Testis (tissue), 3 donors: ENCODE results near the gene PCSK6. TPM values are rescaled to one million over a fixed set of nuclear protein-coding genes. Genes with fewer than 3 reads are reported as not detected.

Source experiments
- DNase-seq: peaks from one replicate; pipeline ENCODE4 v3.0.0-alpha.2; 2019
- H3K27ac ChIP-seq, 2 donors: fragments of 200-600 bp; sonication (generic); one replicate each; pipeline ENCODE4 v1.5.1; 2019
- H3K27me3 ChIP-seq: fragments of 200-600 bp; sonication (generic); one replicate; pipeline ENCODE4 v1.5.1; 2019
- H3K36me3 ChIP-seq: fragments of 200-600 bp; sonication (generic); one replicate; pipeline ENCODE4 v1.5.1; 2017; ENCODE audit warnings: low read depth; ENCODE audit errors: missing control alignments
- H3K4me1 ChIP-seq: fragments of 200-600 bp; sonication (generic); one replicate; pipeline ENCODE4 v1.5.1; 2019
- H3K4me3 ChIP-seq, 2 donors: fragments of 200-600 bp; sonication (generic); one replicate each; pipeline ENCODE4 v1.5.1; 2017 to 2019
- H3K9me3 ChIP-seq: fragments of 200-600 bp; sonication (generic); one replicate; pipeline ENCODE4 v1.5.1; 2017
- CTCF ChIP-seq, 3 experiments: fragments of 450-650 bp in 2 of 3; fragments of 200-600 bp in 1 of 3; sonication (generic) in 1 of 3; IDR thresholded peaks; one replicate each; pipeline ENCODE4 v1.5.1; 2016 to 2019; ENCODE audit warnings: antibody characterized with exemption in 3 of 3, mild to moderate bottlenecking in 2 of 3, moderate library complexity in 1 of 3
- POLR2A ChIP-seq: fragments of 450-650 bp; IDR thresholded peaks from one replicate; pipeline ENCODE4 v1.6.1; 2017; ENCODE audit warnings: antibody characterized with exemption, mild to moderate bottlenecking, moderate library complexity
- whole genome bisulfite sequencing, 2 donors: methylation state at CpG; one replicate each; pipeline ENCODE4 v1.1.5; 2018; 5-methylcytosine and 5-hydroxymethylcytosine counted together
- intact Hi-C: fragments of 100-400 bp; cut with DNase I; formaldehyde crosslinking; loops from one replicate; pipeline ENCODE4 v1.15.1; 2023; ENCODE audit warnings: low total_unique reads
- polyA plus RNA-seq: library from polyadenylated mRNA; stranded (reverse); fragments of 350-450 nt; fragmentation: Illumina TruSeq; extraction: RNeasy Lipid Tissue Mini Kit (QIAGEN cat#74804); gene quantifications from one replicate; pipeline ENCODE4 v1.2.3, GENCODE V29; 2014; ENCODE audit warnings: low read depth, low replicate concordance; ENCODE audit not compliant: insufficient read depth
- total RNA-seq, 2 donors: library from RNA; depleted of rRNA; stranded (reverse); fragments of >200 nt; gene quantifications; one replicate each; pipeline ENCODE4 v1.2.3, GENCODE V29; 2016

The PCSK6 gene
- total and polyA plus RNA-seq, 3 donors from 2014 or later, result 43.9 to 156 (median 95.4) TPM

GRCh38 chr15:101439285-101439919, 50.1 kb downstream of the PCSK6 start:
- H3K4me3 ChIP-seq, result no peak overlapping the region
- 58 to 59% methylated on average over 8 of the region's 8 CpGs for WGBS, 2 donors
- H3K4me1 ChIP-seq, result peaks cover 48% of the 10 kb centered on the region
- no peak for TF ChIP-seq CTCF (IDR thresholded peaks at IDR 0.05)
- TF ChIP-seq POLR2A, result no peak
- H3K9me3 ChIP-seq, result no peaks in the 10 kb centered on the region
- peak overlapping the region; percentile 35 to 73 for H3K27ac ChIP-seq
- DNase-seq, result no peak
- H3K27me3 ChIP-seq, result no peaks in the 10 kb centered on the region
- H3K36me3 ChIP-seq, result no peaks in the 10 kb centered on the region
- intact Hi-C loops, result no loop called here

GRCh38 chr15:101438482-101439284, 50.8 kb downstream of the PCSK6 start:
- no peaks in the 10 kb centered on the region for H3K9me3 ChIP-seq
- H3K36me3 ChIP-seq, result no peaks in the 10 kb centered on the region
- no peaks in the 10 kb centered on the region for H3K27me3 ChIP-seq
- no peak overlapping the region for H3K4me3 ChIP-seq
- H3K4me1 ChIP-seq, result peaks cover 48% of the 10 kb centered on the region
- H3K27ac ChIP-seq, result peak overlapping the region; percentile 35 to 73
- 62 to 74% methylated on average over 14 to 21 of the region's 21 CpGs for WGBS, 2 donors
- DNase-seq, result peak; percentile 85
- intact Hi-C loops, result no loop called here
- TF ChIP-seq CTCF (IDR thresholded peaks at IDR 0.05) (no peak), POLR2A (no peak)

GRCh38 chr15:101437618-101438481, 51.7 kb downstream of the PCSK6 start:
- intact Hi-C loops, result no loop called here
- no peak for TF ChIP-seq POLR2A
- TF ChIP-seq CTCF (IDR thresholded peaks at IDR 0.05), result no peak
- 80 to 84% methylated on average over 19 of the region's 19 CpGs for WGBS, 2 donors
- no peak overlapping the region for H3K4me3 ChIP-seq
- no peaks in the 10 kb centered on the region for H3K27me3 ChIP-seq
- DNase-seq, result peak; percentile 86
- H3K9me3 ChIP-seq, result no peaks in the 10 kb centered on the region
- peaks cover 48% of the 10 kb centered on the region for H3K4me1 ChIP-seq
- H3K27ac ChIP-seq, result peak overlapping the region; percentile 70 to 73
- no peaks in the 10 kb centered on the region for H3K36me3 ChIP-seq

- H3K4me1 ChIP-seq, result peaks cover 48% of the 10 kb centered on the region
- WGBS, 2 donors, result 73 to 80% methylated on average over 11 to 12 of the region's 12 CpGs
- H3K36me3 ChIP-seq, result no peaks in the 10 kb centered on the region
- H3K9me3 ChIP-seq, result no peaks in the 10 kb centered on the region
- H3K27ac ChIP-seq, result peak overlapping the region; percentile 70 to 73
- H3K4me3 ChIP-seq, result no peak overlapping the region
- no peaks in the 10 kb centered on the region for H3K27me3 ChIP-seq
- TF ChIP-seq POLR2A (no peak), CTCF (IDR thresholded peaks at IDR 0.05) (no peak)
- intact Hi-C loops, result no loop called here
- DNase-seq, result peak; percentile 78
Observed at GRCh38 chr15:101437209-101437608, 52.3 kb downstream of the PCSK6 start.
